ENCODE measurements around the gene NTRK2. TPM values are rescaled to one million over a fixed set of nuclear protein-coding genes. Genes with fewer than 3 reads are reported as not detected.

NTRK2 gene
- total RNA-seq, 5 donors from 2014 or later (not counting 1 experiment from before 2014, with no cell fraction given), result 0.05 to 0.39 (median 0.12) TPM; not detected in 1

DNA sequence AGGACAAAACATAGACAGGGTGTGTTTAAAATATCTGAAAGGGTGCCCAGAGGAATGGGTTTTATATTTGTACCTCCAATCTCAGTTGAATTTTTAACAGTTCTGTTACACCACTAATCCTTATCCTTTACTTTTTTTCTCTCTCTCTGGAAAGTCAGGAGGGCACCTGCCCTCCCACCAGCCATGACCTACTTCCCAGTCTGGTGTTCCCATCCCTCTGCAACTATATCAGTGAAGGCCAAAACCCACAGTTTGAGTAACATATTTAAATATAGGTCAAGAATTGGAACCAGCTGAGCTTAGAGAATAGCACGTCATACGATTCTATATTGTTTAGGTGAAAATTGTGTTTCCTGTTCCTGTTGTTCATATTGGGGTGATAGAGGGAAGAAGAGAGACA is 229.8 kb downstream of the NTRK2 start:
- H3K4me1 Mint-ChIP-seq, result no peaks in the 10 kb centered on the region
- Histone ChIP-seq H3K27me3 (replicated peaks in 1 of 2; ENCODE audit: control insufficient read depth in 2 of 2, extremely low read depth in 1 of 2, insufficient read depth in 2 of 2, low read length in 1 of 2) (no peaks in the 10 kb centered on the region), H3K36me3 (ENCODE audit: control insufficient read depth in 2 of 2, extremely low read depth in 1 of 2, insufficient read depth in 1 of 2, low read length in 1 of 2) (no peaks in the 10 kb centered on the region), H3K9me3 (no peaks in the 10 kb centered on the region), H3K27ac (ENCODE audit: low read length) (no peak overlapping the region), H3K4me3 (ENCODE audit: control insufficient read depth in 1 of 2, extremely low read depth in 1 of 2, low read length in 1 of 2) (no peak overlapping the region), H3K4me1 (ENCODE audit: control insufficient read depth in 1 of 2, extremely low read depth in 1 of 2, insufficient read depth in 2 of 2, low read length in 2 of 2) (no peaks in the 10 kb centered on the region)
- no peaks in the 10 kb centered on the region for H3K9me3 Mint-ChIP-seq
- no peak for ATAC-seq (replicated peaks in 1 of 4)
- DNase-seq, result no peak
- no peak overlapping the region for H3K4me3 Mint-ChIP-seq
- peaks cover 1 to 8% of the 10 kb centered on the region in 2 donors for H3K27me3 Mint-ChIP-seq
- H3K27ac Mint-ChIP-seq, result no peak overlapping the region
- ChIA-PET CTCF (no interaction called here), POLR2A (no interaction called here)
- no peaks in the 10 kb centered on the region for H3K36me3 Mint-ChIP-seq
- 100% methylated on average over 2 of the region's 2 CpGs for WGBS (ENCODE audit: insufficient coverage)

DNA sequence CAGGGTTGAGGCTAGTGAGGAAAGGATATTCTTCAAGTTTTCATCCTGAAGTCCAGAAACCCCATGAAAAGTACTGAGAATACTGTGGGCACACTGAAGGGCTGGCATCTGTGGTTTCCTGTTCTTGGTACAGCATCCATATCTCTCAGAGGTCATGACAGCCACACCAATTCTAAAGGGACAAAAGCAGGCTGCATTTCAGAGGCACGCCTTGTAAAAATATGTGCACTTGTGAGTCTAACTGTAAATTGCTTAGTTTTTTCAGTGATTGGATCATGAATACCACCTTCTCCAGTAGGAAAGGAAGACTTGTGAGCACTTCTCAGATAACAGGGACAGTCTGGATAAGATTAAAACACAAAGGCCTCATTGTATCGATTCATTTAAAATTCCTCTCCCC is 230.9 kb downstream of the NTRK2 start:
- ChIA-PET POLR2A (no interaction called here), CTCF (no interaction called here)
- no peak for ATAC-seq (replicated peaks in 1 of 4)
- Mint-ChIP-seq H3K4me1 (no peaks in the 10 kb centered on the region), H3K27me3 (peaks cover 1 to 11% of the 10 kb centered on the region in 2 donors), H3K27ac (no peak overlapping the region), H3K4me3 (no peak overlapping the region), H3K9me3 (peaks cover 0 to 3% (median 0%) of the 10 kb centered on the region in 3 donors), H3K36me3 (no peaks in the 10 kb centered on the region)
- Histone ChIP-seq H3K4me3 (ENCODE audit: control insufficient read depth in 1 of 2, extremely low read depth in 1 of 2, low read length in 1 of 2) (no peak overlapping the region), H3K9me3 (no peaks in the 10 kb centered on the region), H3K36me3 (ENCODE audit: control insufficient read depth in 2 of 2, extremely low read depth in 1 of 2, insufficient read depth in 1 of 2, low read length in 1 of 2) (no peaks in the 10 kb centered on the region), H3K27me3 (replicated peaks in 1 of 2; ENCODE audit: control insufficient read depth in 2 of 2, extremely low read depth in 1 of 2, insufficient read depth in 2 of 2, low read length in 1 of 2) (no peaks in the 10 kb centered on the region), H3K27ac (ENCODE audit: low read length) (no peak overlapping the region), H3K4me1 (ENCODE audit: control insufficient read depth in 1 of 2, extremely low read depth in 1 of 2, insufficient read depth in 2 of 2, low read length in 2 of 2) (no peaks in the 10 kb centered on the region)
- no peak for DNase-seq
- WGBS (ENCODE audit: insufficient coverage), result no CpG with 5 or more reads among the region's 2 CpGs

GRCh38 chr9:84903963-84904362 is 234.4 kb downstream of the NTRK2 start:
- Mint-ChIP-seq H3K27ac (no peak overlapping the region), H3K4me3 (no peak overlapping the region), H3K36me3 (no peaks in the 10 kb centered on the region), H3K27me3 (peaks cover 3 to 11% of the 10 kb centered on the region in 2 donors), H3K9me3 (peaks cover 0 to 3% (median 0%) of the 10 kb centered on the region in 3 donors), H3K4me1 (no peaks in the 10 kb centered on the region)
- no CpG with 5 or more reads among the region's 2 CpGs for WGBS (ENCODE audit: insufficient coverage)
- POLR2A ChIA-PET, result no interaction called here
- Histone ChIP-seq H3K36me3 (ENCODE audit: control insufficient read depth in 2 of 2, extremely low read depth in 1 of 2, insufficient read depth in 1 of 2, low read length in 1 of 2) (no peaks in the 10 kb centered on the region), H3K9me3 (no peaks in the 10 kb centered on the region), H3K4me3 (ENCODE audit: control insufficient read depth in 1 of 2, extremely low read depth in 1 of 2, low read length in 1 of 2) (no peak overlapping the region), H3K4me1 (ENCODE audit: control insufficient read depth in 1 of 2, extremely low read depth in 1 of 2, insufficient read depth in 2 of 2, low read length in 2 of 2) (no peaks in the 10 kb centered on the region), H3K27ac (ENCODE audit: low read length) (no peak overlapping the region), H3K27me3 (replicated peaks in 1 of 2; ENCODE audit: control insufficient read depth in 2 of 2, extremely low read depth in 1 of 2, insufficient read depth in 2 of 2, low read length in 1 of 2) (no peaks in the 10 kb centered on the region)
- CTCF ChIA-PET, result no interaction called here
- DNase-seq (no peak), ATAC-seq (replicated peaks in 1 of 4) (no peak)

GRCh38 chr9:84916769-84917168 is 247.2 kb downstream of the NTRK2 start:
- ChIA-PET CTCF (no interaction called here), POLR2A (no interaction called here)
- DNase-seq (no peak), ATAC-seq (replicated peaks in 1 of 4) (no peak)
- Mint-ChIP-seq H3K27ac (no peak overlapping the region), H3K9me3 (no peaks in the 10 kb centered on the region), H3K4me1 (no peaks in the 10 kb centered on the region), H3K36me3 (no peaks in the 10 kb centered on the region), H3K27me3 (peaks cover 8 to 10% of the 10 kb centered on the region in 2 donors), H3K4me3 (no peak overlapping the region)
- Histone ChIP-seq H3K4me1 (ENCODE audit: control insufficient read depth in 1 of 2, extremely low read depth in 1 of 2, insufficient read depth in 2 of 2, low read length in 2 of 2) (no peaks in the 10 kb centered on the region), H3K36me3 (ENCODE audit: control insufficient read depth in 2 of 2, extremely low read depth in 1 of 2, insufficient read depth in 1 of 2, low read length in 1 of 2) (no peaks in the 10 kb centered on the region), H3K9me3 (no peaks in the 10 kb centered on the region), H3K27ac (ENCODE audit: low read length) (no peak overlapping the region), H3K4me3 (ENCODE audit: control insufficient read depth in 1 of 2, extremely low read depth in 1 of 2, low read length in 1 of 2) (no peak overlapping the region), H3K27me3 (replicated peaks in 1 of 2; ENCODE audit: control insufficient read depth in 2 of 2, extremely low read depth in 1 of 2, insufficient read depth in 2 of 2, low read length in 1 of 2) (no peaks in the 10 kb centered on the region)
- WGBS (ENCODE audit: insufficient coverage), result no CpG with 5 or more reads among the region's 2 CpGs

DNA sequence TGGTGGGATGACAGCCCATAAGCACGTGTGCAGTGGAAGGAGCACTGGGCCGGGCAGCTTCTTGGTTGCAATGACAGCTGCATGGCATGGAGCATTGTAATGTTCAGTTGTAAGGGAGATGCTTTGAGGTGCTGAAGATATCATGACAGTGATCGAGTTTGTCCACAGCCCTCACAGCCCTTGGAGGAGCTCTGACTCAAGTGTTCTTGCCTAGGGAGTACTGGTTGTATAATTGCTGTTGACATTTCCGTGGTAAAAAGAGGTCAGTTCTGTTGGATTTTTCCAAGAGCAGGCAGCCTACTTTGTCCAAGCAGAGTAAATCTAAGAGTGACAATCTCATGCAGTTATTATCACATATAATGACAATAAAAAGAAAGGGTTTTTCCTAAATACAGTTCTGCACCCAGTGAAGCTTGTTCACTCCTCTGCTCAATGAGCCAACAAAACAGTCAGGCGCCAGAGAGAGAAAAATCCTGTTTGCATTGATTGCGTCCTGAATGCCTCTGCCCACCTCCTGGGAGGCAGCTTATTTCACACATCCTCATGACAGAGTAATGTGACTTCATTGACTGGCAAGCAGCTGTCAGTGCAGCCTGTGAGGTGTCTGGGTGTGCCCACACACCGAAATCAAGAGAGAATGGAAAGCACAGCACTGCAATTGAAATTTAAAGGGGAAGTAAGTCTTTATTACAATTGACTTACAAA is 248.0 kb downstream of the NTRK2 start:
- Mint-ChIP-seq H3K4me3 (no peak overlapping the region), H3K27ac (no peak overlapping the region), H3K36me3 (no peaks in the 10 kb centered on the region), H3K4me1 (no peaks in the 10 kb centered on the region), H3K9me3 (no peaks in the 10 kb centered on the region), H3K27me3 (peaks cover 8 to 10% of the 10 kb centered on the region in 2 donors)
- ATAC-seq (replicated peaks in 1 of 4) (no peak), DNase-seq (no peak)
- Histone ChIP-seq H3K27me3 (replicated peaks in 1 of 2; ENCODE audit: control insufficient read depth in 2 of 2, extremely low read depth in 1 of 2, insufficient read depth in 2 of 2, low read length in 1 of 2) (no peaks in the 10 kb centered on the region), H3K4me3 (ENCODE audit: control insufficient read depth in 1 of 2, extremely low read depth in 1 of 2, low read length in 1 of 2) (no peak overlapping the region), H3K27ac (ENCODE audit: low read length) (no peak overlapping the region), H3K4me1 (ENCODE audit: control insufficient read depth in 1 of 2, extremely low read depth in 1 of 2, insufficient read depth in 2 of 2, low read length in 2 of 2) (no peaks in the 10 kb centered on the region), H3K36me3 (ENCODE audit: control insufficient read depth in 2 of 2, extremely low read depth in 1 of 2, insufficient read depth in 1 of 2, low read length in 1 of 2) (no peaks in the 10 kb centered on the region), H3K9me3 (no peaks in the 10 kb centered on the region)
- ChIA-PET POLR2A (no interaction called here), CTCF (no interaction called here)
- WGBS (ENCODE audit: insufficient coverage), result 78% methylated on average over 4 of the region's 7 CpGs

DNA sequence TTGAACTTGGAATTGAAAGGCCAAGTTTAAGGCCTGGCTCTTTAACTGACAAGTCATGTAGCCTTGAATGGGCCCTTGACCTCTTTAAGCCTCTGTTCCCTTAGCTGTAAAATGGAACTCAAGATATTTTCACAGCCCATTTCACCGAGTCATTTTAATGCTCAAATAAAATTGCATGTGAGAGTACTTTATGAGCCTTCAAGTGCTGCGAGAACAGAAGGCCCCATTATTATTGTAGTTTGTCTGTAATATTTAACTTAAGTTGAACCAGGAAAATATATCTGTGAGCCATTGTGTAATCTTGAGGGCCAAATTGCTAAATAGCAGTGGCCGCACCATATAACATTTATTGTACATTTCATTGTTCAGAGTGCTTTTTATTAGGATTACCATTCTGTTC is 249.9 kb downstream of the NTRK2 start:
- no peaks in the 10 kb centered on the region for H3K9me3 Mint-ChIP-seq
- ChIA-PET CTCF (no interaction called here), POLR2A (no interaction called here)
- peaks cover 9 to 10% of the 10 kb centered on the region in 2 donors for H3K27me3 Mint-ChIP-seq
- H3K27ac ChIP-seq (ENCODE audit: low read length), result no peak overlapping the region
- DNase-seq (no peak), ATAC-seq (replicated peaks in 1 of 4) (no peak)
- H3K4me1 ChIP-seq (ENCODE audit: control insufficient read depth in 1 of 2, extremely low read depth in 1 of 2, insufficient read depth in 2 of 2, low read length in 2 of 2), result no peaks in the 10 kb centered on the region
- H3K9me3 ChIP-seq, result no peaks in the 10 kb centered on the region
- no peaks in the 10 kb centered on the region for H3K4me1 Mint-ChIP-seq
- H3K4me3 ChIP-seq (ENCODE audit: control insufficient read depth in 1 of 2, extremely low read depth in 1 of 2, low read length in 1 of 2), result no peak overlapping the region
- no peaks in the 10 kb centered on the region for H3K36me3 Mint-ChIP-seq
- no peaks in the 10 kb centered on the region for H3K36me3 ChIP-seq (ENCODE audit: control insufficient read depth in 2 of 2, extremely low read depth in 1 of 2, insufficient read depth in 1 of 2, low read length in 1 of 2)
- H3K27me3 ChIP-seq (replicated peaks in 1 of 2; ENCODE audit: control insufficient read depth in 2 of 2, extremely low read depth in 1 of 2, insufficient read depth in 2 of 2, low read length in 1 of 2), result no peaks in the 10 kb centered on the region
- no CpG with 5 or more reads among the region's 3 CpGs for WGBS (ENCODE audit: insufficient coverage)
- no peak overlapping the region for H3K27ac Mint-ChIP-seq
- no peak overlapping the region for H3K4me3 Mint-ChIP-seq

GRCh38 chr9:84921175-84921574 is 251.6 kb downstream of the NTRK2 start:
- Histone ChIP-seq H3K27me3 (replicated peaks in 1 of 2; ENCODE audit: control insufficient read depth in 2 of 2, extremely low read depth in 1 of 2, insufficient read depth in 2 of 2, low read length in 1 of 2) (peaks cover 0 to 5% of the 10 kb centered on the region in 2 experiments), H3K4me1 (ENCODE audit: control insufficient read depth in 1 of 2, extremely low read depth in 1 of 2, insufficient read depth in 2 of 2, low read length in 2 of 2) (no peaks in the 10 kb centered on the region), H3K9me3 (no peaks in the 10 kb centered on the region), H3K4me3 (ENCODE audit: control insufficient read depth in 1 of 2, extremely low read depth in 1 of 2, low read length in 1 of 2) (no peak overlapping the region), H3K36me3 (ENCODE audit: control insufficient read depth in 2 of 2, extremely low read depth in 1 of 2, insufficient read depth in 1 of 2, low read length in 1 of 2) (no peaks in the 10 kb centered on the region), H3K27ac (ENCODE audit: low read length) (no peak overlapping the region)
- no peak for DNase-seq
- no peak for ATAC-seq (replicated peaks in 1 of 4)
- peaks cover 6 to 8% of the 10 kb centered on the region in 2 donors for H3K27me3 Mint-ChIP-seq
- H3K36me3 Mint-ChIP-seq, result no peaks in the 10 kb centered on the region
- ChIA-PET CTCF (interaction anchor here in 1 of 2 donors (0.5 kb wide), 1 partner anchor 88 kb away, joined by 3 read pairs; no protein-coding TSS in a partner anchor), POLR2A (no interaction called here)
- H3K9me3 Mint-ChIP-seq, result no peaks in the 10 kb centered on the region
- no peaks in the 10 kb centered on the region for H3K4me1 Mint-ChIP-seq
- no peak overlapping the region for H3K4me3 Mint-ChIP-seq
- H3K27ac Mint-ChIP-seq, result no peak overlapping the region
